GM12878 (cell line): ENCODE results near the gene PPP1R36. TPM values are rescaled to one million over a fixed set of nuclear protein-coding genes. Genes with fewer than 3 reads are reported as not detected.

ENCODE experiments used
- ATAC-seq: fragments of 200-7000 bp; cut with Tn5 transposase; 3 replicates; pipeline ENCODE4 v1.9.1; 2020; ENCODE audit warnings: mild to moderate bottlenecking, moderate library complexity
- BruUV-seq: library from RNA; stranded (reverse); fragments of 400-500 nt; replicated peaks from 2 replicates; lab custom pipeline; 2021; lab: Mats Ljungman, UMichigan
- CTCF ChIA-PET: fragments of 300-600 bp; sonication (Branson Sonifier 250); formaldehyde crosslinking; extraction: SDS; loops from one replicate; lab custom pipeline; 2021; ENCODE audit warnings: inconsistent platforms; lab: Yijun Ruan, JAX
- POLR2A ChIA-PET: fragments of 350-600 bp; formaldehyde crosslinking; extraction: SDS; loops from one replicate; lab custom pipeline; 2021; ENCODE audit warnings: inconsistent platforms; lab: Charles Lee
- RAD21 ChIA-PET: fragments of 300-600 bp; sonication (Branson Sonifier 250); formaldehyde crosslinking; loops from one replicate; lab custom pipeline; 2023; ENCODE audit warnings: antibody characterized with exemption; ENCODE audit not compliant: unreplicated experiment; lab: Charles Lee
- SMC1A ChIA-PET: fragments of 300-600 bp; sonication (Branson Sonifier 250); formaldehyde crosslinking; loops from one replicate; lab custom pipeline; 2023; ENCODE audit not compliant: unreplicated experiment, uncharacterized antibody; lab: Charles Lee
- DNase-seq: peaks from one replicate; pipeline ENCODE4 v3.0.0-alpha.2; 2011; ENCODE audit warnings: low read depth, low spot score
- FAIRE-seq: peaks from 3 replicates; lab custom pipeline; 2011; peaks lifted over from hg19 to GRCh38; lab: Jason Lieb, UNC
- H2AFZ ChIP-seq: 2 replicates; pipeline ENCODE4 v1.6.0; 2011; ENCODE audit warnings: low read depth, low read length, control low read depth; ENCODE audit not compliant: control insufficient read depth
- H3K27ac ChIP-seq: 2 replicates; pipeline ENCODE4 v1.5.1; 2011; ENCODE audit warnings: control low read depth; ENCODE audit not compliant: control insufficient read depth, insufficient read depth
- H3K27me3 ChIP-seq, 2 experiments: replicated peaks in 1 of 2; 2 replicates each; pipeline versions ENCODE4 v1.6.0 to v1.6.1; 2011; ENCODE audit warnings: low read length in 1 of 2; ENCODE audit not compliant: control insufficient read depth in 2 of 2, insufficient read depth in 2 of 2
- H3K36me3 ChIP-seq, 2 experiments: 2 replicates each; pipeline ENCODE4 v1.5.1; 2011; ENCODE audit warnings: low read length in 1 of 2; ENCODE audit not compliant: control insufficient read depth in 2 of 2, insufficient read depth in 2 of 2
- H3K4me1 ChIP-seq: 2 replicates; pipeline ENCODE4 v1.6.1; 2011; ENCODE audit warnings: mild to moderate bottlenecking, low read length, moderate library complexity, mixed read lengths; ENCODE audit not compliant: control insufficient read depth, insufficient read depth
- H3K4me2 ChIP-seq: 2 replicates; pipeline ENCODE4 v1.6.0; 2011; ENCODE audit warnings: control low read depth; ENCODE audit not compliant: control insufficient read depth, insufficient read depth
- H3K4me3 ChIP-seq: fragments of 200-600 bp; sonication (generic); 2 replicates; pipeline ENCODE4 v1.5.1; 2016
- H3K79me2 ChIP-seq: 2 replicates; pipeline ENCODE4 v1.6.0; 2011; ENCODE audit warnings: low read length; ENCODE audit not compliant: control insufficient read depth, insufficient read depth
- H3K9ac ChIP-seq: 2 replicates; pipeline ENCODE4 v1.8.0; 2011; ENCODE audit warnings: low read length, control low read depth, mixed read lengths; ENCODE audit not compliant: control insufficient read depth, insufficient read depth
- H3K9me3 ChIP-seq: replicated peaks from 3 replicates; pipeline ENCODE4 v1.5.1; 2011; ENCODE audit warnings: mild to moderate bottlenecking, low read length; ENCODE audit not compliant: control insufficient read depth, insufficient read depth
- H4K20me1 ChIP-seq: 2 replicates; pipeline ENCODE4 v1.6.0; 2011; ENCODE audit not compliant: control insufficient read depth, insufficient read depth
- CHD2 ChIP-seq: IDR thresholded peaks from 2 replicates; pipeline ENCODE4 v1.6.1; 2011; ENCODE audit warnings: low read depth, low read length, improper control_type of control experiment, borderline replicate concordance
- MTA2 ChIP-seq: fragments of 450-650 bp; IDR thresholded peaks from 2 replicates; pipeline ENCODE4 v1.6.1; 2016; ENCODE audit warnings: low read depth, mild to moderate bottlenecking, moderate library complexity
- POLR2AphosphoS2 ChIP-seq: IDR thresholded peaks from 2 replicates; pipeline ENCODE4 v1.6.1; 2011; ENCODE audit warnings: low read depth, mild to moderate bottlenecking, low read length, improper control_type of control experiment, moderate library complexity
- RBBP5 ChIP-seq: fragments of 200-600 bp; sonication (generic); conservative IDR thresholded peaks from 2 replicates; pipeline ENCODE4 v1.6.1; 2016
- ZNF384 ChIP-seq: IDR thresholded peaks from 2 replicates; pipeline ENCODE4 v1.6.1; 2012; ENCODE audit warnings: low read depth, mild to moderate bottlenecking, low read length, improper control_type of control experiment, borderline replicate concordance
- WGBS: methylation state at CpG from one replicate; pipeline ENCODE4 v1.1.6; 2016; ENCODE audit warnings: low lambda C conversion rate; ENCODE audit not compliant: insufficient replicate concordance, insufficient coverage; ENCODE audit errors: missing lambda C conversion rate; 5-methylcytosine and 5-hydroxymethylcytosine counted together
- in situ Hi-C: fragments of 300-500 bp; cut with MboI; formaldehyde crosslinking; loops from 9 replicates; pipeline ENCODE4 v1.14.3; 2018; ENCODE audit warnings: mixed read lengths
- intact Hi-C: fragments of 100-400 bp; cut with micrococcal nuclease; formaldehyde crosslinking; loops from one replicate; pipeline ENCODE4 v1.14.2; 2022; ENCODE audit not compliant: unreplicated experiment
- polyA plus RNA-seq, 11 experiments: library from polyadenylated mRNA; depleted of rRNA in 4 of 11; unstranded in 6 of 11; stranded (reverse) in 5 of 11; fragments of >200 nt; fragmentation: Nextera tagmentation in 4 of 11; fragmentation: Illumina TruSeq in 1 of 11; extraction: Ambion mirVana in 4 of 11; extraction: Trizol in 1 of 11; gene quantifications; 1 replicate in 1 of 11; 2 replicates in 10 of 11; pipeline versions ENCODE4 v1.2.1 to v1.2.3, GENCODE V29; 2011 to 2016; ENCODE audit warnings: inconsistent platforms in 2 of 11, missing spikeins in 2 of 11, low read depth in 1 of 11
- total RNA-seq, 4 experiments: library from RNA; depleted of rRNA in 3 of 4; stranded (reverse); fragments of >200 nt in 3 of 4; fragmentation: Illumina TruSeq in 1 of 4; extraction: Trizol in 1 of 4; gene quantifications; 2 replicates each; pipeline versions ENCODE4 v1.2.1 to v1.2.3, GENCODE V29; 2013 to 2021
- TF ChIP-seq, protein P1 (sequence below): fragments of 150-350 bp; IDR thresholded peaks from 2 replicates; pipeline ENCODE4 v1.6.1; 2014; ENCODE audit warnings: mild to moderate bottlenecking, low read depth, low read length
- TF ChIP-seq, protein P2 (sequence below): fragments of 450-650 bp; IDR thresholded peaks from 2 replicates; pipeline ENCODE4 v1.6.1; 2017; ENCODE audit warnings: mild to moderate bottlenecking, moderate library complexity

The PPP1R36 gene
- total and polyA plus RNA-seq, 10 of the 15 experiments (the other 5 are each of a cell fraction or from before 2014, with no cell fraction given) = 0.12 to 0.13 TPM; not detected in 8

DNA sequence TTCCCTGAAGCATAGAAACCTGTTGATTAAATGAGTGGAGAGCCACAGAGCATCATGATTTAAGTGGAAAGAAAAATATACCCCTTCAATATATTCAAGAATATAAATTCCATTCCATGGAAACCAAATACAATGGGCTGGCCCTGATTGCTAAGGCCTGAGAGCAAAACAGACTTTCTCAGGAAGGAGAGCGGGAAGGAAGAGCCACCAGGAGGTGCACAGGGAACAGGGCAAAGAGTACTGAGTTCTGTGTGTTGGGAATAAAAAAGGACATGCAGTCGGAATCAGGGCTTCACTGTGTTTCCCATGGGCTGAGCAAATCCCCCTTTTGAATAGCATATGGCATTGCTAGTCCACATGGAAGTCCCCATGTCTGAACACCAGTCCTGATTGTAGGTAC lies 84.8 kb downstream of the PPP1R36 start:
- ATAC-seq (no peak), FAIRE-seq (no peak)
- Histone ChIP-seq H3K27ac (no peak overlapping the region), H3K4me3 (no peak overlapping the region)
- TF ChIP-seq, protein P1, sequence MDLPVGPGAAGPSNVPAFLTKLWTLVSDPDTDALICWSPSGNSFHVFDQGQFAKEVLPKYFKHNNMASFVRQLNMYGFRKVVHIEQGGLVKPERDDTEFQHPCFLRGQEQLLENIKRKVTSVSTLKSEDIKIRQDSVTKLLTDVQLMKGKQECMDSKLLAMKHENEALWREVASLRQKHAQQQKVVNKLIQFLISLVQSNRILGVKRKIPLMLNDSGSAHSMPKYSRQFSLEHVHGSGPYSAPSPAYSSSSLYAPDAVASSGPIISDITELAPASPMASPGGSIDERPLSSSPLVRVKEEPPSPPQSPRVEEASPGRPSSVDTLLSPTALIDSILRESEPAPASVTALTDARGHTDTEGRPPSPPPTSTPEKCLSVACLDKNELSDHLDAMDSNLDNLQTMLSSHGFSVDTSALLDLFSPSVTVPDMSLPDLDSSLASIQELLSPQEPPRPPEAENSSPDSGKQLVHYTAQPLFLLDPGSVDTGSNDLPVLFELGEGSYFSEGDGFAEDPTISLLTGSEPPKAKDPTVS = no peak
- TF ChIP-seq CHD2 = no peak
- TF ChIP-seq RBBP5 = no peak
- no peak for TF ChIP-seq MTA2
- TF ChIP-seq, protein P2, sequence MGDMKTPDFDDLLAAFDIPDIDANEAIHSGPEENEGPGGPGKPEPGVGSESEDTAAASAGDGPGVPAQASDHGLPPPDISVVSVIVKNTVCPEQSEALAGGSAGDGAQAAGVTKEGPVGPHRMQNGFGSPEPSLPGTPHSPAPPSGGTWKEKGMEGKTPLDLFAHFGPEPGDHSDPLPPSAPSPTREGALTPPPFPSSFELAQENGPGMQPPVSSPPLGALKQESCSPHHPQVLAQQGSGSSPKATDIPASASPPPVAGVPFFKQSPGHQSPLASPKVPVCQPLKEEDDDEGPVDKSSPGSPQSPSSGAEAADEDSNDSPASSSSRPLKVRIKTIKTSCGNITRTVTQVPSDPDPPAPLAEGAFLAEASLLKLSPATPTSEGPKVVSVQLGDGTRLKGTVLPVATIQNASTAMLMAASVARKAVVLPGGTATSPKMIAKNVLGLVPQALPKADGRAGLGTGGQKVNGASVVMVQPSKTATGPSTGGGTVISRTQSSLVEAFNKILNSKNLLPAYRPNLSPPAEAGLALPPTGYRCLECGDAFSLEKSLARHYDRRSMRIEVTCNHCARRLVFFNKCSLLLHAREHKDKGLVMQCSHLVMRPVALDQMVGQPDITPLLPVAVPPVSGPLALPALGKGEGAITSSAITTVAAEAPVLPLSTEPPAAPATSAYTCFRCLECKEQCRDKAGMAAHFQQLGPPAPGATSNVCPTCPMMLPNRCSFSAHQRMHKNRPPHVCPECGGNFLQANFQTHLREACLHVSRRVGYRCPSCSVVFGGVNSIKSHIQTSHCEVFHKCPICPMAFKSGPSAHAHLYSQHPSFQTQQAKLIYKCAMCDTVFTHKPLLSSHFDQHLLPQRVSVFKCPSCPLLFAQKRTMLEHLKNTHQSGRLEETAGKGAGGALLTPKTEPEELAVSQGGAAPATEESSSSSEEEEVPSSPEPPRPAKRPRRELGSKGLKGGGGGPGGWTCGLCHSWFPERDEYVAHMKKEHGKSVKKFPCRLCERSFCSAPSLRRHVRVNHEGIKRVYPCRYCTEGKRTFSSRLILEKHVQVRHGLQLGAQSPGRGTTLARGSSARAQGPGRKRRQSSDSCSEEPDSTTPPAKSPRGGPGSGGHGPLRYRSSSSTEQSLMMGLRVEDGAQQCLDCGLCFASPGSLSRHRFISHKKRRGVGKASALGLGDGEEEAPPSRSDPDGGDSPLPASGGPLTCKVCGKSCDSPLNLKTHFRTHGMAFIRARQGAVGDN = no peak
- no peak for TF ChIP-seq ZNF384
- no peak for TF ChIP-seq POLR2AphosphoS2
- TF ChIP-seq, all 136 proteins: peak for 0
- DNase-seq = no peak
- H3K4me2 ChIP-seq = no peak overlapping the region
- H3K79me2 ChIP-seq = no peaks in the 10 kb centered on the region
- WGBS = 67% methylated on average over 2 of the region's 2 CpGs
- in situ Hi-C loops (no loop called here), intact Hi-C loops (loop anchor here (10.0 kb wide), 1 partner anchor 200 kb away; no protein-coding TSS in a partner anchor)
- ChIA-PET SMC1A (no interaction called here), CTCF (interaction anchor here (0.5 to 3.9 kb wide), 4 partner anchors 17 to 291 kb away, joined by 3 to 69 read pairs (median 10); no protein-coding TSS in a partner anchor), RAD21 (no interaction called here), POLR2A (no interaction called here)
- H2AFZ ChIP-seq = no peak overlapping the region
- BruUV-seq = no TSS peak
- no peaks in the 10 kb centered on the region for H3K36me3 ChIP-seq
- no peaks in the 10 kb centered on the region for H3K27me3 ChIP-seq
- H3K9ac ChIP-seq = no peak overlapping the region
- no peaks in the 10 kb centered on the region; the same call in 1 of the 2 replicates for H3K4me1 ChIP-seq
- H4K20me1 ChIP-seq = no peaks in the 10 kb centered on the region
- no peaks in the 10 kb centered on the region for H3K9me3 ChIP-seq
